SK-N-SH treated with all-trans-retinoic acid at 6 μM for 48 hours (cell line): Measurements from ENCODE around the gene BRAP.

Experiments used
- PPARA ChIP-seq: fragments of 250-450 bp; sonication (Bioruptor Pico); IDR thresholded peaks from 2 replicates; pipeline ENCODE4 v1.5.0; 2020; ENCODE audit warnings: mild to moderate bottlenecking, borderline replicate concordance
- TCF4 ChIP-seq: fragments of 250-450 bp; sonication (Bioruptor Pico); IDR thresholded peaks from 2 replicates; pipeline ENCODE4 v1.8.0; 2021; ENCODE audit warnings: mild to moderate bottlenecking, moderate library complexity, borderline replicate concordance
- ZNF70 ChIP-seq: fragments of 450-650 bp; formaldehyde crosslinking; IDR thresholded peaks from 2 replicates; pipeline ENCODE4 v1.5.0; 2020; ENCODE audit warnings: mild to moderate bottlenecking, moderate library complexity

GRCh38 chr12:111715279-111715678, 29.5 kb upstream of the BRAP start:
- TF ChIP-seq PPARA (CRISPR knock-in tag) (no peak), ZNF70 (CRISPR knock-in tag) (no peak), TCF4 (CRISPR knock-in tag) (no peak)
